GM20431 (cell line): ENCODE results near the gene ELF3.
"Not testable (repeated sequence)": the region's sequence is repeated elsewhere in the genome, so short reads cannot be mapped to it uniquely, and the experiment has no call there.

ENCODE experiments used
- in situ Hi-C: fragments of 300-500 bp; cut with MseI, MboI; formaldehyde crosslinking; loops from one replicate; pipeline ENCODE4 v1.15.0; 2020; ENCODE audit warnings: low sequenced_read_pairs; ENCODE audit not compliant: unreplicated experiment

The ELF3 gene

DNA sequence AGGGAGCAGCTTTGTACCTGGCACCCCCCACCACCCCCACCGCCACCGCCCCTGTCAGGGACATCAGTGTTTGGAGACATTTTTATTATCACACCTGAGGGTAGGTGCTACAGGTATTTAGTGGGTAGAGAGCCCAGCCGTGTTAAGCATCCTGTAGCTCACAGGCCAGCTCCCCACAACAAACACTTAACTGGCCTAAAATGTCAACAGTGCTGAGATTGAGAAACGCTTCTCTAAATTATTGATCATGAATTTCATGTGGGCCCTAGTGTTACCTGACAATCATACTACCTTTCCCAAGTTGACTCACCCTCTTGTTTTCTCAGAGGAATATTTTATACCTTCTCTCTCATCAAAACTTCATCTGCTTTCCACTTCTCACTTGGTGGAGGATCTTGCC lies 21.4 kb downstream of the ELF3 start:
- in situ Hi-C loops: no loop called here

DNA sequence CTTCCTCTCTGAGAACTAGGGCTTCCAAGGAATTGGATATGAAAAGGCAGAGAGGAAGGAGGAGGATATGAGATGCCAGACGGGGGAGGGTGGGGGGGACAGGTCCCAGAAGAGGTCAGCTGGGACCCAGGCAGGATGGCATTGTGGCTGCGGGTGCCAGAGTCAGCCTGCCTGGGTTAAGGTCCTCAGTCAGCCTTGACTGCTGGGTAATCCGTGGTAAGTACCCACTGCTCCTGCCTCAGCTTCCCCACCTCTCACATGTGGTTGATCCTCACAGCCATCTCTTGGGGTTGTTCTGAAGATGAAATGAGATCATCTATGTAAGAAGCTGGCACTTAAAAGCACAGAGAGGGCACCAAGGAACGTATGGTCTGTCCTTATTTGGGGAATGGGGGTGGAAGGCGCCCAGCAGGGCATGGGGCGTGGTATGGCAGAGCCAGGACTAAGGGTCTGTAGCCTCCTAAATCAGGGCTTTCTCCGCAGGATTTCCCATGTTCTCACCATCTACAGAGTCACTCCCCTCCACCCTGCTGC lies 23.8 kb downstream of the ELF3 start:
- in situ Hi-C loops: no loop called here

DNA sequence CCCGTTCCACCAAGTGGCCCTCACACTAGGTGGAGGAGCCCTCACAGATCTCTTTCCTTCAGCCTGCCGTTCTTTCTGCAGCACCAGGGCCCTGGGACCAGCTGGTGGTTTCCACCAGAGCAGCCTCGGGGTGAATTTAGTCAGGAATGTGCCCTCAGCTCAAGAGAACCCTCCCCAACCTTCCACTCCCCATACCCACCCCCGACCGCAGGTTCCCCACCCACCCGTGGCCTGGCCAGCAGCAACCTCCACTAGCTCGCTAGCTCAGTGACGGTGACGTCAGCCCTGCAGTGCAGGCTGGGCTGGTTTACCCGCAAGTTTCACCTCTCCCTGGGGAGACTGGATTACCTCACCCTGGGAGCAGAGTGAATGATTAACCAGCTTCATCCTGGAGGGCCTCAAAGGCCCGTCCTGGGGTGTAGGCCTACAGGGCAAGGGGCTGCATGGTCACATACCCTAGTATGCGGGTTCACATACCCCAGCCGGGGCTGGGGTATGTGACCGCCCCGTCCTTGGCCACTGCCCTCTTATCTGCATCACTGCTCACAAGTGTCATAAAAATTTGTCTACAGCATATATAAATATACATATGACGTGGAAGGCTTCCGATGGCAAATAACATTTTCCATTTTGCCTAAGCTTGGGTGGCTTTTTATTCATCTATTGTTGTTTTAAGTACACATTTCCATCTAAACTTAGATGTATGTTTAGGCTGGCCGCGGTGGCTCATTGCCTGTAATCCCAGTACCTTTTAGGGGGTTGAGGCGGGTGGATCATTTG lies 24.5 kb downstream of the ELF3 start:
- in situ Hi-C loops: no loop called here

DNA sequence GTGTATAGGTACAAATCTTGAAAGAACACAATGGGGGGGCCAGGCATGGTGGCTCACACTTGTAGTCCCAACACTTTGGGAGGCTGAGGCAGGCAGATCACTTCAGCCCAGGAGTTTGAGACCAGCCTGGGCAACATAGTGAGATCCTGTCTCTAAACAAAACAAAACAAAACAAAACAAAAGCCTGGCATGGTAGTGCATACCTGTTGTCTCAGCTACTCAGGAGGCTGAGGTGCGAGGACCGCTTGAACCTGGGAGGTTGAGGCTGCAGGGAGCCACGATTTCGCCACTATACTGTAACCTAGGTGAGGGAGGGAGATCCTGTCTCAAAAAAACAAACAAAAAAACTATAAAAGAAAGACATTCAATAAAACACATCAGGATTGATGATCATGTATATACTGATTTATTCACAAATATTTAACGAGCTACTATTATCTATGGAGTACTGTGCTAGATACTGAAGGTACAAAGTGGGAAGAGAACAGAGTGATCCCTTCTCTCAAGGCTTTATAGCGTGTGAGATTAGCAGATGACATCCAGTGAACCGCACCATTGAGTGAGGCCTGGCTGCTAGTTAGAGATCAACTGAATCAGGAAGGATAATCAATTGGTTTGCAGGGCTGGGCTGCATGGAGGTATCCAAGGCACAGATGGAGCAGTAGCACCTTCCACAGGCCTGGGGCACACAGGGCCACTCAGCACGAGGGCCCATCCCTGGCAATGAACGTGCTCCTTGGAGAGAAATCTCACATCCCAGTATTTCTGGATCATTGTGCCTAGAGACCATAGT lies 26.4 kb downstream of the ELF3 start:
- in situ Hi-C loops: no loop called here

DNA sequence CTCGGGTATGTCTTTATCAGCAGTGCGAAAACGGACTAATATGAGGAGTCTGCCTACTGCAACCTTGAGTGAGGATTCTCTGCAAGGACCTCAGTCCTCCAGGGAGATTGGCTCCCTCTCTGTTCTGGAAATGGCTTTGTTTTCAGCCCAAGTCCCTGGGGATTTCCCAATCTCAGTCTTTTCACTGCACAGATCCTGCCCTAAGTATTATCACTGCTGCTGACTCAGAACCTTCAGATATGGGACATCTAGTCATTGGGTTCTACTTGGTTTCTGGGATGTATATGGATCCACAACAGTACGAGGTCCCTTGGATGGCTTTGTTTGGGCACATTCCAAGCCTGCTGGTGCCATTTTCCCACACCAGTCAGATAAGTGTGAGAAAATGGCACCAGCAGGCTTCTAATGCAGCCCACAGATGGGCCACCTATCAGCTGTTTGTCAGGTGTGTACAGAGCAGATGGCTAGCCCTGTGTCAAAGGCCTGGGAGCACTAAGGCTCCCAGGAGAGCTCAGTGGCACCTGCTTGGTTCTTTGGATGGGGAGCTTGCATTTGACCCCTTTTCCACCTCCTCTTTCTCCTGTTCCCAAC lies 27.4 kb downstream of the ELF3 start:
- in situ Hi-C loops: no loop called here

DNA sequence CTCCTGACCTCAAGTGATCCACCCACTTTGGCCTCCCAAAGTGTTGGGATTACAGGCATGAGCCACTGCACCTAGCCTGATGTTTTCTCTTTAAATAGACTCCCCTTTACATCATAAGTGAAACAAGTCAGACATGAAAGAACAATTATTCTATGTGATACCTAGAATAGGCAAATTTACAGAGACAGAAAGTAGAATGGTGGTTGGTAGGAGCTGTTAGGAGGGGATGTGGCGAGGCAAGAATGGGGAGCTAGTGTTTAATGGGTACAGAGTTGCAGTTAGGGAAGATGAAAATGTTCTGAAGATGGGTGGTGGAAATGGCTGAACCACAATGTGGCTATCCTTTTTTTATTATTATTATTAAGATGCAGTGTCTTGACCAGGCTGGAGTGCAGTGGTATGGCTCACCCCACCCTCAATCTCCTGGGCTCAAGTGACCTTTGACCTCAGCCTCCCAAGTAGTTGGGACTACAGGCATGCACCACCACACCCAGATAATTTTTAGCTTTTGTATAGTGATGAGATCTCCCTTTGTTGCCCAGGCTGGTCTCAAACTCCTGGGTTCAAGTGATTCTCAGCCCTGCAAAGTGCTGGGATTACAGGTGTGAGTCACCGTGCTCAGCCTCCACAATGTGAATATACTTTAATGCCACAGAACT lies 28.4 kb downstream of the ELF3 start:
- in situ Hi-C loops: no loop called here

DNA sequence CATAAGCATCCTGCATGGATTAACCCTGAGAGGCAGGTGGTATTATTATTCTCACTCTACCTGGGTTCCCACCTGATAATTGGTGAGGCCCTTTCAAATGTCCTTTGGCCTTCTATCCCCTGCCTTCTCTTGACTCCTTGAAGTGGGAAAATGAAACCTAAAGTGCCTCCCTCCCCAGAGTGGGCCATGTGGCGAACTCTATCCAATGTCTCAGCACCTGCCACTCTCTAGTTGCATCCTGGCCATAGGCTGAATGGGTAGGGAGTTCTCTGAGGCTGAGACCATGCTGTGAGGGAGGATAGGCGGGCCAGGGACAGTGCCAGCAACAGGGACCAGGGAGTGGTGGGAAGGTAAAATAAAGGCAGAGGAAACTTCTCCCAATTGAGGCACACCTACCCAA lies 35.3 kb downstream of the ELF3 start:
- in situ Hi-C loops: no loop called here

DNA sequence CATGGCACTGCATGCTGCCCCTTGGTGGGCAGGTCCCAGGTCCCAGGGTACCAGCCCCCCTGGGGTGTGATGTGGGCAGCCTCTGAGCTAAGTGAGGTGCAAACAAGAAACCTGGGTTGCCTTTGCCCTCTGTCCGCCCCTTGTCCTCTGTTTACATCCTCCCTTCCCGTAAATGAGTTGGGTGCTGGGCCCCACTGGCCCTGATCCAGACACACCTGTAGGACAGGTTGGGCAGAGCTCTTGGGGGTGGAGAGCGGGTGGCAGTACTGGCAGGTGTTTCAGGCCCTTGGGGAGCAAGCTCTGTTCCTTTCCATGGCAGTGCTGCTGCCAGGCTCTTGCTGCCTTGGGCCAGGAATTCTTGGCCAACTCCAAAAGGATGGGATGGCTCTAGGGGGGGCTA lies 35.8 kb downstream of the ELF3 start:
- in situ Hi-C loops: no loop called here

DNA sequence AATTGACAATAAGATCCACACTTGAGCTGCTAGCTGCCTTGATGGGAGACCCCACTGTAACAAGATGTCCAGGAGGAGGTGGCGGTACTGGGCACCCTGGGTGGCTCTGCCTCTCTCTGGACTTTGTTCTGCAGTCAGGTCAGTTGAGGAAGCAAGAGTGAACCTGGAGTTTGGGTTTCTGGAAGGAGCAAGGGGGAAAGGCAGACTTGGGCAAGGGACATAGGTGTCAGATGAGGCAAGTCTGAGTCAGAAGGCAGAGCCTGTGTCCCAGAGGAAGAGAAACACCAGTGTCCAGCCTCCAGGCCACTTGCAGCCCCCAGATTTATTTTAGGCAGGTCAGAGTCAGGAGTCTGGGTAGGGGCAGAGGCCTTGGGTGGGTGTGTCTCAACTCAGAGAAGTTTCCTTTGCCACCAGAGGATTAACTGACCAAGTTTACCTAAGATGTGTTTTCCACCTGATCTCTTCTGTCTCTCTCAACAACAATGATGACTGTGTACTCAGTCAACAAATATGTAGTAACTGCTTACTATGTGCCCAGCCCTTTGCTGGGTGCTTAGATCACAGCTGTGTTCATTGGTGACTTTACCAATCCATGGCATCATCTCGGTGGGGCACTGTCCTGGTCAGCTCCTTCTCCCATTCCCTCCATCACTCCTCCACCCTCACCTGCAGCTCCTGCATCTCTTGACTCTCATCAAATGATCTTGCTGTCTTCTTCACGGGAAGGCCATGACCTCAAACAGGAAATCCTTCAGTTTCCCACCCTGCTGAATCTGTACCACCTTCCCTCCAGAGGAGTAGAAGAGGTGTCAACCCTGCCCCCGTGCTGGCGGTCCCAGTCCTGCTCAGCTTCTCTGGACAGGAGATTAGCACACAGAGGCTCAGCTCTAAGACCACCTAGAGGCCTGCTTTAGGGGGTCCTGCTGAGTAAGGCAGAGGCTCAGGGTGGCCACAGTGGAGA lies 36.6 kb downstream of the ELF3 start:
- in situ Hi-C loops: no loop called here

DNA sequence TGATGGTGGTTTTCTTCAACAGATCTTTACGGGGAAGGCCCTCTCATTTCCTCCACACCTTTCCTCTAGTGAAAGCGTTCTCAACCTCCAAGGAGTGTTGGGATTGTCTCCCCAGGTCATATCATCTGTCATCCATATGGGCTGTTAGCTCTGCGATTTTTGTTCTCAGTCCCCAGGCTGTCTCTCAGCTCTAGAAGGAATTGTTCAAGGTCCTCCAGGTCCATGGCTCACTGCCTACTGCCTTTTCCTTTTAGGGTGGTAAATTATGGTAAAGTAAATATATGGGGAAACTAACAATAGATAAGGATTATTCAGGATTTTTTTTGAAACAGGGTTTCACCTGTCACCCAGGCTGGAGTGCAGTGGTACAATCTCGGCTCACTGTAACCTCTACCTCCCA lies 37.6 kb downstream of the ELF3 start:
- in situ Hi-C loops: no loop called here

DNA sequence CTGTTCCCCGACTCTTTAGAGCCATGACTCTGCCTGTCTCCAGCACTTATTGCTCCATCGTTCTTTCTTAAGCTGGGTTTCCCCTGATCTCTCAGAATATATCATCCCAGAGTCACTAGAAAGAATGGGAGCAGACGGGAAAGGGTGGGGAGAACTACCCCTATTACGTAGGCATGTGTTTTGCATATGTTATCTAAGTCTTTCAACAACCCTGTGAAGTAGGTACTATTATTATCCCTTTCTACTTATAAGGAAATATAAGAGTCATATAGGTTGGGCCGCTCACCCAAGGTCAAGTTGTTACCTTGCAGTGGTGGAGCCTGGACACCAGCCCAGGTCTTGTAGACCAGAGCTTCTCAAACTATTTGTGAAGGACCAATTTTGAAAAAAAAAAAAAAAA lies 38.7 kb downstream of the ELF3 start:
- in situ Hi-C loops: no loop called here

DNA sequence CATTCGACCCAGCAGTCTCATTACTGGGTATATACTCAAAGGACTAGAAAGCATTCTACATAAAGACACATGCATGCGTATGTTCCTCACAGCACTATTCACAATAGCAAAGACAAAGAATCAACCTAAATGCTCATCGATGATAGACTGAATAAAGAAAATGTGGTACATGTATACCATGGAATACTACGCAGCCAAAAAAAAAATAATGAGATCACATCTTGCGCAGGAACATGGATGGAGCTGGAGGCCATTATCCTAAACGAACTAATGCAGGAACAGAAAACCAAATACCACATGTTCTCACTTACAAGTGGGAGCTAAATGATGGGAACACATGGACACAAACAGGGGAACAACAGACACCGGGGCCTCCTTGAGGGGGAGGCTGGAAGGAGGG lies 43.7 kb downstream of the ELF3 start:
- in situ Hi-C loops: no loop called here

DNA sequence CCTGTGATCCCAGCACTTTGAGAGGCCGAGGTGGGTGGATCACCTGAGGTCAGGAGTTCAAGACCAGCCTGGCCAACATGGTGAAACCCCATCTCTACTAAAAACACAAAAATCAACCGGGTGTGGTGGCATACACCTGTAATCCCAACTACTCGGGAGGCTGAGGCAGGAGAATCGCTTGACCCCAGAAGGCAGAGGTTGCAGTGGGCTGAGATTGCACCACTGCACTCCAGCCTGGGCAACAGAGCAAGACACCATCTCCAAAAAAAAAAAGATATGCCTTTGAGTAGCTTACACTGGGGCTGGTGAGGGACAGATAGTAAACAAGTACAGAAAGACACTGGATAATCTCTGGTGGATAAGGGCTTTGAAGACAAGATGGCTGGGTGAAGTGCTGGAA lies 44.3 kb downstream of the ELF3 start:
- in situ Hi-C loops: not testable (repeated sequence)

DNA sequence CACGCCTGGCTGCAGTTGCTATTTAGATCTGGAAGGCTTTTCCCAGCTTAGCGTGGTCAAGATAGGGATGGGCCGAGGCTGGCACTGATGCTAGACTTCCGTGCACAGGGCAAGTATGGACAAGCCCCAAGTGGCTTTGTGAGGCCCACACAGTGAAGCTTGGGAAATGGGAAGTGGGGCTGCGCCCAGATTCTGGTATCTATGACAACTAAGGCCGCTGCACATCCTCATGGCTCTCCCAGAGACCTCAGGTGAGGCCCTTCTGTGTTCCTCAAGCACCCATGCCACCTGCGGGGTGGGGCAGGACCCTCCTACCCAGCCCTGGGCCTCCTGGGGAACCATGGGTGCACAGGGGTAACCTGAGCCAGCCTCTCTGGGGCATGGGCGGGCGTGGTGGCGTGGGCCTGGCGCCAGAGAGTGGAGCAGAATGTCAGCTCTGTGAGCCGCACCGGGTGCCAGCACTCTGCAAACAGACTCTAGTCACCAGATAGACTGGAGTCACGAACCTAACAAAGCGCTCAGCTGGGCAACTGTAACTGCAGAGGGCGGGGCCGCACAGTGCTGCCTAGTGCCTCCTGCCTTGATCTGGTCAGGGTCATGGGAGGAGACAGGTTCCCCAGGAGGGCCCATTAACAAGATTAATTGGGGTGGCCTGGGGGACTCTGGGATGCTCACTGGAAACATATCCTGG lies 46.4 kb downstream of the ELF3 start:
- in situ Hi-C loops: no loop called here

DNA sequence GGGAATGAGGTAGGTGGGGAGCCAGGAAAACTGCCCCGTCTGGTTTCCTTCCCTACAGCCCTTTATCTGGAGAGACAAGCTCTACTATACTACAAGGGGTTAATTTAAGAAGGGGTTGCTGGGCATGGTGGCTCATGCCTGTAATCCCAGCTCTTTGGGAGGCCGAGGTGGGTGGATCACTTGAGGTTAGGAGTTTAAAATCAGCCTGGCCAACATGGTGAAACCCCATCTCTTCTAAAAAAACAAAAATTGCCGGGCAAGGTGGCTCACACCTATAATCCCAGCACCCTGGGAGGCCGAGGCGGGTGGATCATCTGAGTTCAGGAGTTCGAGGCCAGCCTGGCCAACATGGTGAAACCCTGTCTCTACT lies 46.9 kb downstream of the ELF3 start:
- in situ Hi-C loops: not testable (repeated sequence)

DNA sequence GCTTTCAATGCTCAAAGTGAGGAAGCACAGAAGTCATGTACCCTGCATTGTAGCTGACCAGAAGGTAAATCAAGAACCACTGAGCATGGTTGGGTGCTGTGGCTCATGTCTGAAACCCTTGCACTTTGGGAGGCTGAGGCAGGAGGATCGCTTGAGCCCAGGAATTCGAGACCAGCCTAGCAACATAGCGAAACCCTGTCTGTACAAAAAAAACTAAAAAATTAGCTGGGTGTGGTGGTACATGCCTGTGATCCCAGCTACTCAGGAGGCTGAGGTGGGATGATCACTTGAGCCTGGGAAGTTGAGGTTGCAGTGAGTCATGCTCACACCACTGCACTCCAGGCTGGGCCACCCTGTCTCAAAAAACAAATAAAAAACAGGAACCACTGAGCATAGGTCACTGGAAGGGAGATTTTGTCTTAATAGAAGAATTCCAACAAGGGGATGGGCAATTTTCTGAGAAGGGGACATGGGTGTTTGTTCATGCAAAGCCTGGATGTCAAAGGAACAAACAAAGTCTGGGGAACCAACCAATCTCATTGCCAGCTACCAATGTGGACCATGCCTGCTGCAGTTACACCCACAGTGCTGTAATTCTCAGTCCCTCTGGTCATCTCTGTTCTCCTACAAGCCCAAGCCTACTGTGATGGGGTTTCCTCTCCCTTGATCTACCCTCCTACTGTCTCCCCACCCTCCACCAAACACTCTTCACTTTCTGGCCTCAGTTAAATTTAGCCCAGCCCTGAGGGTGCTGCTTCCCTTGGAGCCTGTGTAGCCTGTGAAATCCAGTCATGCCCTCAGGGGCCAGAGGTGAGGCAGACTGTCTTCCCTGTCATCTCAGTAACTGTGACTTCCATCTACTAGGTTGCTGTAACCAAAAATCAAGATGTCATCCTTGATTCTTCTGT lies 47.9 kb downstream of the ELF3 start:
- in situ Hi-C loops: no loop called here

DNA sequence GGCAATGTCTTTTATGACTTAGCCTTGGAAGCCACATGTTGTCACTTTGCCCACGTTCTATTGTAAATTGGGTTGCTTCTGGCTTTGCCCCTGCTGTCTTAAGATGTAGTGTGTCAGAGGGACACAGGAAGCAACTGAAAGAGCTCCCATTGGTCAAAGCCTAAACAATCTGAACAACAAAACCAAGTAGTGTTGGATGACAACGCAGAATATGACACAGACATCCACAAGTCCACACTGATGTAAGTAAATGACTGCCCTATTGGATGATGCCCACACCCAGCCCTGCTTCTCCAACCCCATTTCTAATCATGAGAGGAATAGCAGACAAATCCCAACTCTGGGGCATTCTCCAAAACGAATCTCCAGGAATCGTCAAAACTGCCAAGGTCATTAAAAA lies 50.7 kb downstream of the ELF3 start:
- in situ Hi-C loops: no loop called here

DNA sequence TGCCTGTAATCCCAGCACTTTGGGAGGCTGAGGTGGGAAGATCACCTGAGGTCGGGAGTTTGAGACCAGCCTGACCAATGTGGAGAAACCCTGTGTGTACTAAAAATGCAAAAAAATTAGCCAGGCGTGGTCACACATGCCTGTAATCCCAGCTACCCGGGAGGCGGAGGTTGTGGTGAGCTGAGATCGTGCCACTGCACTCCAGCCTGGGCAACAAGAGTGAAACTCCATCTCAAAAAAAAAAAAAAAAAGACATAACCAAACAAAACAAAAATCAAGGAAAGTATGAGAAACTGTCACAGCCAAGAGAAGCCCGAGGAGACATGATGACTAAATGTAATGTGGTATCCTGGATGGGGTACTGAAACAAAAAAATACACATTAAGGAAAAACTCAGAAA lies 51.4 kb downstream of the ELF3 start:
- in situ Hi-C loops: not testable (repeated sequence)
